Spleen (tissue), 11 donors: Measurements from ENCODE around the gene WNT9A. TPM values are rescaled to one million over a fixed set of nuclear protein-coding genes. Genes with fewer than 3 reads are reported as not detected.

Experiments used
- DNase-seq: peaks from one replicate; pipeline ENCODE4 v3.0.0-alpha.2; 2020
- H3K27ac ChIP-seq, 8 donors: fragments of 200-600 bp; sonication (generic) in 7 of 8; 1 replicate in 4 of 8; 2 replicates in 4 of 8; pipeline versions ENCODE4 v1.5.0 to v1.8.0; 2016 to 2021; ENCODE audit warnings: inconsistent platforms in 4 of 8, mild to moderate bottlenecking in 4 of 8, moderate library complexity in 1 of 8
- H3K27me3 ChIP-seq, 7 donors: fragments of 200-600 bp; sonication (generic) in 6 of 7; replicated peaks in 1 of 7; 1 replicate in 4 of 7; 2 replicates in 3 of 7; pipeline versions ENCODE4 v1.5.0 to v1.8.0; 2016 to 2021; ENCODE audit warnings: inconsistent platforms in 3 of 7, mild to moderate bottlenecking in 1 of 7
- H3K36me3 ChIP-seq, 6 donors: fragments of 200-600 bp; sonication (generic) in 5 of 6; 1 replicate in 4 of 6; 2 replicates in 2 of 6; pipeline versions ENCODE4 v1.5.0 to v1.8.0; 2016 to 2021; ENCODE audit warnings: inconsistent platforms in 2 of 6
- H3K4me1 ChIP-seq, 6 donors: fragments of 200-600 bp; sonication (generic) in 5 of 6; 1 replicate in 3 of 6; 2 replicates in 3 of 6; pipeline versions ENCODE4 v1.5.0 to v1.8.0; 2016 to 2021; ENCODE audit warnings: inconsistent platforms in 3 of 6
- H3K4me3 ChIP-seq, 8 donors: fragments of 200-600 bp; sonication (generic) in 7 of 8; 1 replicate in 4 of 8; 2 replicates in 4 of 8; pipeline versions ENCODE4 v1.5.0 to v1.8.0; 2016 to 2021; ENCODE audit warnings: inconsistent platforms in 4 of 8, mild to moderate bottlenecking in 4 of 8, moderate library complexity in 2 of 8
- H3K9me3 ChIP-seq, 8 donors: fragments of 200-600 bp; sonication (generic) in 7 of 8; 1 replicate in 4 of 8; 2 replicates in 4 of 8; pipeline versions ENCODE4 v1.5.0 to v1.8.0; 2016 to 2021; ENCODE audit warnings: inconsistent platforms in 4 of 8
- CTCF ChIP-seq, 11 experiments: fragments of 200-600 bp in 7 of 11; fragments of 450-650 bp in 4 of 11; sonication (generic) in 4 of 11; IDR thresholded peaks in 8 of 11; conservative IDR thresholded peaks in 3 of 11; 1 replicate in 7 of 11; 2 replicates in 4 of 11; pipeline versions ENCODE4 v1.4.0 to v1.8.0; 2016 to 2021; ENCODE audit warnings: antibody characterized with exemption in 11 of 11, inconsistent platforms in 4 of 11, mild to moderate bottlenecking in 1 of 11
- POLR2A ChIP-seq, 3 donors: fragments of 450-650 bp; IDR thresholded peaks; one replicate each; pipeline ENCODE4 v1.5.1; 2017; ENCODE audit warnings: antibody characterized with exemption in 3 of 3, mild to moderate bottlenecking in 1 of 3
- POLR2AphosphoS5 ChIP-seq, 3 donors: sonication (generic); formaldehyde crosslinking; IDR thresholded peaks; one replicate each; pipeline ENCODE4 v1.5.1; 2017; ENCODE audit warnings: antibody characterized with exemption in 3 of 3
- WGBS, 5 donors: extraction: QIAGEN DNeasy Blood & Tissue Kit in 3 of 5; methylation state at CpG; one replicate each; pipeline versions ENCODE4 v1.1.5 to v1.1.7; 2013 to 2018; 5-methylcytosine and 5-hydroxymethylcytosine counted together
- intact Hi-C: fragments of 100-400 bp; cut with DNase I; formaldehyde crosslinking; loops from one replicate; pipeline ENCODE4 v1.15.0; 2023; ENCODE audit warnings: low total_unique reads
- polyA plus RNA-seq, 3 donors: library from polyadenylated mRNA; stranded (reverse); fragments of 200-250 nt; gene quantifications; one replicate each; pipeline ENCODE4 v1.2.1, GENCODE V29; 2013
- total RNA-seq, 7 donors: library from RNA; depleted of rRNA in 3 of 7; stranded (reverse); fragments of >200 nt in 3 of 7; fragmentation: NEBNext Ultra II Directional in 4 of 7; extraction: Animal tissue kit (Norgen Biotek cat#: 25700) in 4 of 7; gene quantifications; one replicate each; pipeline versions ENCODE4 v1.1.0 to v1.2.1, GENCODE V29; 2016 to 2021
- donor health status: healthy with polysubstance abuse.
- donor health status: DM: no; HTN: no; CAD: no; lungs with moderate emphysema.
- donor health status: DM: no; HTN: no; CAD: no.
- donor health status: Bipolar disorder and iron deficiency.
- donor health status: healthy.
- donor health status: DM: no; HTN: no; CAD: no.
- donor health status: DM: yes; HTN: yes; CAD: no.

Gene WNT9A
- total and polyA plus RNA-seq, 10 donors, result 0.08 to 3.6 (median 0.77) TPM

GRCh38 chr1:227890451-227891222, 57.1 kb downstream of the WNT9A start:
- Histone ChIP-seq H3K4me1 (peaks cover 4 to 26% (median 18%) of the 10 kb centered on the region in 6 donors), H3K9me3 (no peaks in the 10 kb centered on the region), H3K27ac (no peak overlapping the region), H3K4me3 (no peak overlapping the region), H3K36me3 (no peaks in the 10 kb centered on the region), H3K27me3 (peaks cover 0 to 23% (median 12%) of the 10 kb centered on the region in 7 donors)
- WGBS, 5 donors, result 80 to 93% (median 89%) methylated on average over 9 to 13 of the region's 13 CpGs
- intact Hi-C loops, result no loop called here
- TF ChIP-seq CTCF (IDR thresholded peaks at IDR 0.05 in 8 of 11, conservative IDR thresholded peaks at IDR 0.05 in 3 of 11) (no peak), POLR2A (IDR thresholded peaks at IDR 0.05) (no peak), POLR2AphosphoS5 (IDR thresholded peaks at IDR 0.05) (no peak)
- DNase-seq, result peak; percentile 64

- intact Hi-C loops, result no loop called here
- Histone ChIP-seq H3K4me3 (no peak overlapping the region), H3K27ac (no peak overlapping the region), H3K4me1 (peaks cover 4 to 33% (median 22%) of the 10 kb centered on the region in 6 donors), H3K36me3 (no peaks in the 10 kb centered on the region), H3K9me3 (no peaks in the 10 kb centered on the region), H3K27me3 (peaks cover 0 to 26% (median 12%) of the 10 kb centered on the region in 7 donors)
- no peak for DNase-seq
- TF ChIP-seq POLR2A (IDR thresholded peaks at IDR 0.05) (no peak), POLR2AphosphoS5 (IDR thresholded peaks at IDR 0.05) (no peak), CTCF (IDR thresholded peaks at IDR 0.05 in 8 of 11, conservative IDR thresholded peaks at IDR 0.05 in 3 of 11) (no peak)
- 78 to 90% (median 86%) methylated on average over 7 to 13 of the region's 13 CpGs for WGBS, 5 donors
These were observed 57.8 kb downstream of the WNT9A start for GRCh38 chr1:227889863-227890405.

- Histone ChIP-seq H3K9me3 (no peaks in the 10 kb centered on the region), H3K27me3 (peaks cover 0 to 26% (median 12%) of the 10 kb centered on the region in 7 donors), H3K4me3 (no peak overlapping the region), H3K4me1 (peaks cover 4 to 34% (median 22%) of the 10 kb centered on the region in 6 donors), H3K27ac (no peak overlapping the region), H3K36me3 (no peaks in the 10 kb centered on the region)
- TF ChIP-seq POLR2A (IDR thresholded peaks at IDR 0.05) (no peak), CTCF (IDR thresholded peaks at IDR 0.05 in 8 of 11, conservative IDR thresholded peaks at IDR 0.05 in 3 of 11) (no peak), POLR2AphosphoS5 (IDR thresholded peaks at IDR 0.05) (no peak)
- intact Hi-C loops, result no loop called here
- peak; percentile 69 for DNase-seq
- WGBS, 5 donors, result 62 to 88% (median 76%) methylated on average over 6 to 14 of the region's 14 CpGs
These were observed 58.5 kb downstream of the WNT9A start for GRCh38 chr1:227889047-227889862.
